Esophagus muscularis mucosa (tissue), 4 donors: ENCODE measurements around the gene MINDY3.

Source experiments
- CTCF ChIP-seq, 3 experiments: fragments of 200-600 bp in 2 of 3; fragments of 450-650 bp in 1 of 3; sonication (generic) in 2 of 3; IDR thresholded peaks; one replicate each; pipeline ENCODE4 v1.5.1; 2017 to 2019; ENCODE audit warnings: antibody characterized with exemption in 3 of 3, mild to moderate bottlenecking in 2 of 3, moderate library complexity in 1 of 3
- EP300 ChIP-seq: sonication (generic); formaldehyde crosslinking; IDR thresholded peaks from one replicate; pipeline ENCODE4 v1.6.1; 2017; ENCODE audit warnings: antibody characterized with exemption
- POLR2A ChIP-seq: fragments of 450-650 bp; IDR thresholded peaks from one replicate; pipeline ENCODE4 v1.6.1; 2017; ENCODE audit warnings: antibody characterized with exemption, moderate library complexity, mild to moderate bottlenecking, low read depth

- TF ChIP-seq CTCF (IDR thresholded peaks at IDR 0.05) (no peak), POLR2A (no peak), EP300 (no peak)
Measured at GRCh38 chr10:15884447-15884846, 24.1 kb upstream of the MINDY3 start.
